GM23248 (cell line): ENCODE results near the gene APLP2. TPM values are rescaled to one million over a fixed set of nuclear protein-coding genes. Genes with fewer than 3 reads are reported as not detected.

Experiments used
- DNase-seq: peaks from one replicate; pipeline ENCODE4 v3.0.0-alpha.2; 2015
- H2AFZ ChIP-seq: fragments of 200-600 bp; sonication (generic); 2 replicates; pipeline ENCODE4 v1.6.1; 2016; ENCODE audit warnings: antibody characterized with exemption
- H3F3A ChIP-seq: fragments of 200-600 bp; sonication (generic); 2 replicates; pipeline ENCODE4 v1.6.1; 2016; ENCODE audit warnings: mild to moderate bottlenecking, antibody characterized with exemption, mixed run types; ENCODE audit not compliant: insufficient read depth
- H3K27ac ChIP-seq: fragments of 200-600 bp; sonication (generic); 2 replicates; pipeline ENCODE4 v1.5.1; 2016; ENCODE audit warnings: mild to moderate bottlenecking
- H3K27me3 ChIP-seq: fragments of 200-600 bp; sonication (generic); replicated peaks from 2 replicates; pipeline ENCODE4 v1.6.1; 2016; ENCODE audit warnings: mild to moderate bottlenecking; ENCODE audit not compliant: insufficient read depth
- H3K36me3 ChIP-seq: fragments of 200-600 bp; sonication (generic); 2 replicates; pipeline ENCODE4 v1.6.1; 2016; ENCODE audit warnings: low read depth, mild to moderate bottlenecking
- H3K4me1 ChIP-seq: fragments of 200-600 bp; sonication (generic); 2 replicates; pipeline ENCODE4 v1.6.1; 2016; ENCODE audit warnings: mild to moderate bottlenecking; ENCODE audit not compliant: insufficient read depth
- H3K4me2 ChIP-seq: fragments of 200-600 bp; sonication (generic); one replicate; pipeline ENCODE4 v1.6.1; 2016; ENCODE audit warnings: mild to moderate bottlenecking; ENCODE audit not compliant: unreplicated experiment
- H3K4me3 ChIP-seq: fragments of 200-600 bp; sonication (generic); 2 replicates; pipeline ENCODE4 v1.5.1; 2016; ENCODE audit warnings: mild to moderate bottlenecking
- H3K79me2 ChIP-seq: fragments of 200-600 bp; sonication (generic); 2 replicates; pipeline ENCODE4 v1.6.1; 2016; ENCODE audit warnings: mild to moderate bottlenecking; ENCODE audit not compliant: insufficient read depth
- H3K9ac ChIP-seq: fragments of 200-600 bp; sonication (generic); 2 replicates; pipeline ENCODE4 v1.6.1; 2016; ENCODE audit warnings: mild to moderate bottlenecking
- H3K9me2 ChIP-seq: fragments of 200-600 bp; sonication (generic); 2 replicates; pipeline ENCODE4 v1.6.1; 2016; ENCODE audit warnings: mixed run types, mild to moderate bottlenecking, moderate library complexity; ENCODE audit not compliant: insufficient read depth
- H3K9me3 ChIP-seq: fragments of 200-600 bp; sonication (generic); one replicate; pipeline ENCODE4 v1.6.1; 2017; ENCODE audit warnings: low read depth
- H4K20me1 ChIP-seq: fragments of 200-600 bp; sonication (generic); 2 replicates; pipeline ENCODE4 v1.6.0; 2016; ENCODE audit not compliant: insufficient read depth
- EZH2 ChIP-seq: fragments of 200-600 bp; sonication (generic); IDR thresholded peaks from 2 replicates; pipeline ENCODE4 v1.6.1; 2018; ENCODE audit warnings: antibody characterized with exemption, mild to moderate bottlenecking; ENCODE audit not compliant: insufficient read depth, poor library complexity, severe bottlenecking
- EZH2phosphoT487 ChIP-seq: fragments of 200-600 bp; sonication (generic); IDR thresholded peaks from 2 replicates; pipeline ENCODE4 v1.6.1; 2018; ENCODE audit warnings: antibody characterized with exemption, moderate library complexity, mild to moderate bottlenecking, low read depth; ENCODE audit not compliant: insufficient read depth
- WGBS, 2 experiments: methylation state at CpG; one replicate each; pipeline ENCODE4 v1.1.6; 2015 to 2017; ENCODE audit warnings: low lambda C conversion rate in 2 of 2, low coverage in 1 of 2; ENCODE audit errors: missing lambda C conversion rate in 2 of 2; 5-methylcytosine and 5-hydroxymethylcytosine counted together
- in situ Hi-C: fragments of 300-500 bp; cut with MboI; formaldehyde crosslinking; loops from 2 replicates; pipeline ENCODE4 v1.15.0; 2020
- polyA plus RNA-seq: library from polyadenylated mRNA; unstranded; fragments of >200 nt; fragmentation: Nextera tagmentation; extraction: Ambion mirVana; gene quantifications from 2 replicates; pipeline ENCODE4 v1.2.1, GENCODE V29; 2016
- total RNA-seq: library from RNA; depleted of rRNA; stranded (reverse); fragments of >200 nt; shearing (Covaris generic); gene quantifications from 2 replicates; pipeline ENCODE4 v1.2.3, GENCODE V29; 2014

The APLP2 gene
- total and polyA plus RNA-seq, 2 experiments from 2014 or later, result 377 to 390 TPM

GRCh38 chr11:130068546-130068985 lies 1.1 kb upstream of the APLP2 start:
- TF ChIP-seq EZH2 (no peak), EZH2phosphoT487 (no peak)
- Histone ChIP-seq H2AFZ (peak overlapping the region; percentile 95), H4K20me1 (0 out of 2 replicates have a peak, but pooled peaks cover 2% of the 10 kb centered on the region), H3K27me3 (peaks cover 9% of the 10 kb centered on the region; the same call in 1 of the 2 replicates), H3K79me2 (peaks cover 26% of the 10 kb centered on the region), H3K36me3 (no peaks in the 10 kb centered on the region), H3K9ac (peak overlapping the region; percentile 75), H3K4me3 (peak overlapping the region; percentile 75), H3K9me3 (no peaks in the 10 kb centered on the region), H3F3A (peaks cover 18% of the 10 kb centered on the region), H3K4me2 (peak overlapping the region; percentile 81), H3K4me1 (peaks cover 13% of the 10 kb centered on the region), H3K9me2 (no peaks in the 10 kb centered on the region), H3K27ac (peak overlapping the region; percentile 67)
- no peak for DNase-seq
- WGBS, 2 experiments, result 4 to 9% methylated on average over 18 of the region's 18 CpGs
- in situ Hi-C loops, result no loop called here

- Histone ChIP-seq H3K4me1 (peaks cover 13% of the 10 kb centered on the region), H4K20me1 (0 out of 2 replicates have a peak, but pooled peaks cover 2% of the 10 kb centered on the region), H2AFZ (peak overlapping the region; percentile 95), H3K36me3 (no peaks in the 10 kb centered on the region), H3K4me3 (peak overlapping the region; percentile 75), H3F3A (peaks cover 18% of the 10 kb centered on the region), H3K79me2 (peaks cover 32% of the 10 kb centered on the region), H3K4me2 (peak overlapping the region; percentile 81), H3K9me2 (no peaks in the 10 kb centered on the region), H3K27me3 (0 out of 2 replicates have a peak, but pooled peaks cover 4% of the 10 kb centered on the region), H3K27ac (peak overlapping the region; percentile 67), H3K9me3 (no peaks in the 10 kb centered on the region), H3K9ac (peak overlapping the region; percentile 75)
- no peak for TF ChIP-seq EZH2
- TF ChIP-seq EZH2phosphoT487, result no peak
- DNase-seq, result peak; percentile 93
- WGBS, 2 experiments, result 0 to 1% methylated on average over 46 to 53 of the region's 53 CpGs
- in situ Hi-C loops, result no loop called here
Observed at GRCh38 chr11:130068986-130069658, 572 bp upstream of the APLP2 start.

- in situ Hi-C loops, result no loop called here
- Histone ChIP-seq H3K9ac (peak overlapping the region; percentile 67), H3K36me3 (no peaks in the 10 kb centered on the region), H2AFZ (peak overlapping the region; percentile 69), H3K4me1 (peaks cover 13% of the 10 kb centered on the region), H3K79me2 (peaks cover 44% of the 10 kb centered on the region), H3K4me2 (peak overlapping the region; percentile 96), H3K9me2 (no peaks in the 10 kb centered on the region), H3K27ac (peak overlapping the region; percentile 51; the same call in 1 of the 2 replicates), H3K9me3 (no peaks in the 10 kb centered on the region), H4K20me1 (0 out of 2 replicates have a peak, but pooled peaks cover 2% of the 10 kb centered on the region), H3K27me3 (no peaks in the 10 kb centered on the region), H3F3A (peaks cover 18% of the 10 kb centered on the region), H3K4me3 (peak overlapping the region; percentile 75)
- TF ChIP-seq EZH2 (no peak), EZH2phosphoT487 (no peak)
- peak; percentile 71 for DNase-seq
- 0 to 2% methylated on average over 56 to 66 of the region's 100 CpGs for WGBS, 2 experiments
Observed at GRCh38 chr11:130070109-130070845, 583 bp downstream of the APLP2 start.

- Histone ChIP-seq H4K20me1 (peaks cover 5% of the 10 kb centered on the region; the same call in 1 of the 2 replicates), H3K36me3 (no peaks in the 10 kb centered on the region), H3K79me2 (peaks cover 49% of the 10 kb centered on the region), H3K9ac (peak overlapping the region; percentile 67), H3F3A (peaks cover 18% of the 10 kb centered on the region), H3K4me3 (peak overlapping the region; percentile 75), H3K4me1 (peaks cover 13% of the 10 kb centered on the region), H3K27ac (peak overlapping the region; percentile 33), H3K9me3 (no peaks in the 10 kb centered on the region), H2AFZ (peak overlapping the region; percentile 49), H3K9me2 (no peaks in the 10 kb centered on the region), H3K4me2 (peak overlapping the region; percentile 96), H3K27me3 (no peaks in the 10 kb centered on the region)
- DNase-seq, result peak; percentile 65
- no peak for TF ChIP-seq EZH2
- TF ChIP-seq EZH2phosphoT487, result no peak
- 1 to 4% methylated on average over 10 to 23 of the region's 23 CpGs for WGBS, 2 experiments
- in situ Hi-C loops, result no loop called here
Observed at GRCh38 chr11:130070846-130071200, 1.1 kb downstream of the APLP2 start.
